ENCODE results near the gene CDKL2.
"Not testable (repeated sequence)": the region's sequence is repeated elsewhere in the genome, so short reads cannot be mapped to it uniquely, and the experiment has no call there.

The CDKL2 gene

DNA sequence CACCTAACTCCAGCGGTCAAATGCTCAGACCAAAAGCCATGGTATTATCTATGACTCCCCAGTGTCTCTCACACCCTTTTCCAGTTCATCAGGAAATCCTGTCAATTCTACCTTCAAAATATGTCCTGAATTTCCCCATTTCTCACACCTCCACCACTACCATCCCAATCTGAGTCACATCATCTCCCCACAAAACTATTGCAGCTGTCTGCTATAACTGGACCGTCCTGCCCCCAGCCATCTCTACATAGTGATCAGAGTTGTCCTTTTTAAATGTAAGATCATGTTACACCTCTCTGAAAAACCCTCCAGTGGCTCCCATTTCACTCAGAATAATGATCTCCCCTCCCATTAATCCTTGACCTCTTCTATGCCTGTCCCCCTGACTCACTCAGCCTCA is 81.3 kb downstream of the CDKL2 start:
- H3K4me1 ChIP-seq (ENCODE audit: insufficient read depth, low read length) = no peaks in the 10 kb centered on the region

GRCh38 chr4:75547647-75548387 is 82.5 kb downstream of the CDKL2 start:
- Histone ChIP-seq H3K4me1 (ENCODE audit: insufficient read depth, low read length) (no peaks in the 10 kb centered on the region), H3K27ac (ENCODE audit: low read depth, low read length) (no peak overlapping the region), H3K9me3 (ENCODE audit: low read length) (no peaks in the 10 kb centered on the region), H3K36me3 (ENCODE audit: insufficient read depth, low read length) (peaks cover under 1% of the 10 kb centered on the region), H3K9ac (ENCODE audit: low read length) (no peak overlapping the region), H3K27me3 (ENCODE audit: control insufficient read depth in 1 of 2, insufficient read depth in 2 of 2, low read length in 2 of 2) (no peaks in the 10 kb centered on the region), H3K4me3 (ENCODE audit: low read depth in 1 of 2, low read length in 2 of 2) (no peak overlapping the region)

More for the DNA sequence above, 81.3 kb downstream of the CDKL2 start:
- H3K9ac ChIP-seq (ENCODE audit: low read length) = no peak overlapping the region
- H3K27me3 ChIP-seq (ENCODE audit: control insufficient read depth in 1 of 2, insufficient read depth in 2 of 2, low read length in 2 of 2) = no peaks in the 10 kb centered on the region
- H3K27ac ChIP-seq (ENCODE audit: low read depth, low read length) = no peak overlapping the region
- no peaks in the 10 kb centered on the region for H3K9me3 ChIP-seq (ENCODE audit: low read length)
- H3K4me3 ChIP-seq (ENCODE audit: low read depth in 1 of 2, low read length in 2 of 2) = no peak overlapping the region
- no peaks in the 10 kb centered on the region for H3K36me3 ChIP-seq (ENCODE audit: insufficient read depth, low read length)

GRCh38 chr4:75545526-75545925 is 84.8 kb downstream of the CDKL2 start:
- no peaks in the 10 kb centered on the region for H3K27me3 ChIP-seq (ENCODE audit: control insufficient read depth in 1 of 2, insufficient read depth in 2 of 2, low read length in 2 of 2)
- no peak overlapping the region for H3K27ac ChIP-seq (ENCODE audit: low read depth, low read length)
- no peaks in the 10 kb centered on the region for H3K4me1 ChIP-seq (ENCODE audit: insufficient read depth, low read length)
- H3K9me3 ChIP-seq (ENCODE audit: low read length) = no peaks in the 10 kb centered on the region
- no peak overlapping the region for H3K4me3 ChIP-seq (ENCODE audit: low read depth in 1 of 2, low read length in 2 of 2)
- no peak overlapping the region for H3K9ac ChIP-seq (ENCODE audit: low read length)
- peaks cover 4% of the 10 kb centered on the region for H3K36me3 ChIP-seq (ENCODE audit: insufficient read depth, low read length)

DNA sequence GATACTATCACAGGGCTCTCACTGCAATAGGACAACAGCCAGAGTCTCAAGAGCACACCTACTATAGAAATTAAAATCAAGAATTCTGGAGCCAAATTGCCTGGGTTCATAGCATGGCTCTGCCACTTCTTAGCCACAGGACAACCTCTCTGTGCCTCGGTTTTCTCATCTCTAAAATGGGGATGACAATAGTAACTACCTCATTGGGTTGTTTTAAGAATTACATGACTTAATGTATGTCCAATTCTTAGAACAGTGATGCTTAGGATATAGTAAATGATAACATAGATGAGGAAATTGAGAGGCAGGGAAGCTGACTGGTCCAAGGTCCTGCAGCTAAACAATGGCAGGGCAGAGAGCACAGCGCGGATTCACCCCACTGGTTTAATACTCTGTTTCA is 85.5 kb downstream of the CDKL2 start:
- Histone ChIP-seq H3K4me3 (ENCODE audit: low read depth in 1 of 2, low read length in 2 of 2) (no peak overlapping the region), H3K4me1 (ENCODE audit: insufficient read depth, low read length) (no peaks in the 10 kb centered on the region), H3K27ac (ENCODE audit: low read depth, low read length) (no peak overlapping the region), H3K27me3 (ENCODE audit: control insufficient read depth in 1 of 2, insufficient read depth in 2 of 2, low read length in 2 of 2) (no peaks in the 10 kb centered on the region), H3K9ac (ENCODE audit: low read length) (no peak overlapping the region), H3K36me3 (ENCODE audit: insufficient read depth, low read length) (peaks cover 4% of the 10 kb centered on the region), H3K9me3 (ENCODE audit: low read length) (no peaks in the 10 kb centered on the region)

DNA sequence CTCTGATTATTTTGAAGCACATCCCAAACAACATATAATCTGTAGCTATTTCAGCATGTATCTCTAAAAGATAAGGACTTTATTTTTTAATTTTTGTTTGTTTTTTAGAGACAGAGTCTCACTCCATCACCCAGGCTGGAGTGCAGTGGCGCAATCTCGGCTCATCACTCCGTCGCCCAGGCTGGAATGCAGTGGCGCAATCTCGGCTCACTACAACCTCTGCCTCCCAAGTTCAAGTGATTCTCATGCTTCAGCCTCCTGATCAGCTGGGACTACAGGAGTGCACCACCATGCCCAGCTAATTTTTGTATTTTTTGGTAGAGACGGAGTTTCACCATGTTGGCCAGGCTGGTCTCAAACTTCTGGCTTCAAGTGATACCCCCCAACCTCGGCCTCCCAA is 86.1 kb downstream of the CDKL2 start:
- not testable (repeated sequence) for H3K36me3 ChIP-seq (ENCODE audit: insufficient read depth, low read length); H3K27ac ChIP-seq (ENCODE audit: low read depth, low read length); H3K4me1 ChIP-seq (ENCODE audit: insufficient read depth, low read length); H3K9me3 ChIP-seq (ENCODE audit: low read length); H3K4me3 ChIP-seq (ENCODE audit: low read depth in 1 of 2, low read length in 2 of 2); H3K27me3 ChIP-seq (ENCODE audit: control insufficient read depth in 1 of 2, insufficient read depth in 2 of 2, low read length in 2 of 2); H3K9ac ChIP-seq (ENCODE audit: low read length)

DNA sequence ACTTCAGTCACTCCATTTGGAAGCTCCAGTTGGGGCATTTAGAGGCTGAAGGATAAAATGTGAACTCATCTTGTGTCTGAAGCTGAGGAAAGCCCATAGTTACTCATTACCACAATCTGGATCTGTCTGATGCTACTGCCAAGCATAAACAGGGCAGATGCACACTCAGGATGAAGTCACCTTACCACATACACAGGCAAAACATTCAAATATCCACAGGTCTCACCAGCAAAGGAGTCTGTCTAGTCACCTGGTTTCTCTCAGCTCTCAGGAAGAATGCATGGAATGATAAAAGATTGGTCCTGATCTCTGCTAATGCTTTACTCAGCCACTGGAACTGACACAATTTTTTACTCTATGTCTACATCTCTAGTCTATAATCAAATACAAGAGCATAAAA is 87.5 kb downstream of the CDKL2 start:
- Histone ChIP-seq H3K9me3 (ENCODE audit: low read length) (no peaks in the 10 kb centered on the region), H3K9ac (ENCODE audit: low read length) (no peak overlapping the region), H3K4me3 (ENCODE audit: low read depth in 1 of 2, low read length in 2 of 2) (no peak overlapping the region), H3K27ac (ENCODE audit: low read depth, low read length) (no peak overlapping the region), H3K36me3 (ENCODE audit: insufficient read depth, low read length) (peaks cover 10% of the 10 kb centered on the region), H3K4me1 (ENCODE audit: insufficient read depth, low read length) (no peaks in the 10 kb centered on the region), H3K27me3 (ENCODE audit: control insufficient read depth in 1 of 2, insufficient read depth in 2 of 2, low read length in 2 of 2) (no peaks in the 10 kb centered on the region)

GRCh38 chr4:75537308-75537707 is 93.0 kb downstream of the CDKL2 start:
- not testable (repeated sequence) for H3K9ac ChIP-seq (ENCODE audit: low read length); H3K36me3 ChIP-seq (ENCODE audit: insufficient read depth, low read length); H3K4me3 ChIP-seq (ENCODE audit: low read depth in 1 of 2, low read length in 2 of 2); H3K9me3 ChIP-seq (ENCODE audit: low read length); H3K4me1 ChIP-seq (ENCODE audit: insufficient read depth, low read length); H3K27ac ChIP-seq (ENCODE audit: low read depth, low read length); H3K27me3 ChIP-seq (ENCODE audit: control insufficient read depth in 1 of 2, insufficient read depth in 2 of 2, low read length in 2 of 2)

DNA sequence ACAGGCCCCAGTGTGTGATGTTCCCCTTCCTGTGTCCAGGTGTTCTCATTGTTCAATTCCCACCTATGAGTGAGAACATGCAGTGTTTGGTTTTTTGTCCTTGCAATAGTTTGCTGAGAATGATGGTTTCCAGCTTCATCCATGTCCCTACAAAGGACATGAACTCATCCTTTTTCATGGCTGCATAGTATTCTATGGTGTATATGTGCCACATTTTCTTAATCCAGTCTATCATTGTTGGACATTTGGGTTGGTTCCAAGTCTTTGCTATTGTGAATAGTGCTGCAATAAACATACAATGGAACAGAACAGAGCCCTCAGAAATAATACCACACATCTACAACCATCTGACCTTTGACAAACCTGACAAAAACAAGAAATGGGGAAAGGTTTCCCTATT is 96.4 kb downstream of the CDKL2 start:
- H3K4me1 ChIP-seq (ENCODE audit: insufficient read depth, low read length); H3K9me3 ChIP-seq (ENCODE audit: low read length); H3K9ac ChIP-seq (ENCODE audit: low read length); H3K27ac ChIP-seq (ENCODE audit: low read depth, low read length); H3K27me3 ChIP-seq (ENCODE audit: control insufficient read depth in 1 of 2, insufficient read depth in 2 of 2, low read length in 2 of 2); H3K4me3 ChIP-seq (ENCODE audit: low read depth in 1 of 2, low read length in 2 of 2): not testable (repeated sequence)
- H3K36me3 ChIP-seq (ENCODE audit: insufficient read depth, low read length) = peaks cover 10% of the 10 kb centered on the region

DNA sequence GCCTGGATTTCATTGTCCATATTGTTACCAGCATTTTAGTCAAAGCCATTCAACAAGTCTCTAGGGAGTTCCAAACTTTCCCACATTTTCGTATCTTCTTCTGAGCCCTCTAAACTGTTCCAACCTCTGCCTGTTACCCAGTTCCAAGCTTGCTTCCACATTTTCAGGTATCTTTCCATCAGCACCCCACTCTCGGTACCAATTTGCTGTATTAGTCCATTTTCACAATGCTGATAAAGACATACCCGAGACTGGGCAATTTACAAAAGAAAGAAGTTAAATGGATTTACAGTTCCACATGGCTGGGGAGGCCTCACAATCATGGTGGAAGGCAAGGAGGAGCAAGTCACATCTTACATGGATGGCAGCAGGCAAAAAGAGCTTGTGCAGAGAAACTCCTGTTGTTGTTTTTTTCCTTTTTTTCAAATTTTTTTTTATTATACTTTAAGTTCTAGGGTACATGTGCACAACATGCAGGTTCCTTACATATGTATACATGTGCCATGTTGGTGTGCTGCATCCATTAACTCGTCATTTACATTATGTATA is 96.9 kb downstream of the CDKL2 start:
- H3K27ac ChIP-seq (ENCODE audit: low read depth, low read length); H3K36me3 ChIP-seq (ENCODE audit: insufficient read depth, low read length); H3K4me1 ChIP-seq (ENCODE audit: insufficient read depth, low read length); H3K27me3 ChIP-seq (ENCODE audit: control insufficient read depth in 1 of 2, insufficient read depth in 2 of 2, low read length in 2 of 2); H3K9ac ChIP-seq (ENCODE audit: low read length); H3K4me3 ChIP-seq (ENCODE audit: low read depth in 1 of 2, low read length in 2 of 2); H3K9me3 ChIP-seq (ENCODE audit: low read length): not testable (repeated sequence)

GRCh38 chr4:75531536-75532143 is 98.7 kb downstream of the CDKL2 start:
- not testable (repeated sequence) for H3K27me3 ChIP-seq (ENCODE audit: control insufficient read depth in 1 of 2, insufficient read depth in 2 of 2, low read length in 2 of 2); H3K4me3 ChIP-seq (ENCODE audit: low read depth in 1 of 2, low read length in 2 of 2); H3K4me1 ChIP-seq (ENCODE audit: insufficient read depth, low read length); H3K9me3 ChIP-seq (ENCODE audit: low read length); H3K27ac ChIP-seq (ENCODE audit: low read depth, low read length); H3K9ac ChIP-seq (ENCODE audit: low read length)
- H3K36me3 ChIP-seq (ENCODE audit: insufficient read depth, low read length) = peaks cover 24% of the 10 kb centered on the region

- no peaks in the 10 kb centered on the region for H3K9me3 ChIP-seq (ENCODE audit: low read length)
- no peaks in the 10 kb centered on the region for H3K27me3 ChIP-seq (ENCODE audit: control insufficient read depth in 1 of 2, insufficient read depth in 2 of 2, low read length in 2 of 2)
- H3K4me3 ChIP-seq (ENCODE audit: low read depth in 1 of 2, low read length in 2 of 2) = no peak overlapping the region
- peaks cover 31% of the 10 kb centered on the region for H3K36me3 ChIP-seq (ENCODE audit: insufficient read depth, low read length)
- H3K4me1 ChIP-seq (ENCODE audit: insufficient read depth, low read length) = no peaks in the 10 kb centered on the region
- no peak overlapping the region for H3K27ac ChIP-seq (ENCODE audit: low read depth, low read length)
- H3K9ac ChIP-seq (ENCODE audit: low read length) = no peak overlapping the region
These were observed 99.6 kb downstream of the CDKL2 start for GRCh38 chr4:75530556-75531322.

Data from muscle layer of colon (tissue), 2 donors.